H1 (cell line): Measurements from ENCODE around the gene FAM228A. TPM values are rescaled to one million over a fixed set of nuclear protein-coding genes. Genes with fewer than 3 reads are reported as not detected.

Experiments used
- BRCA1 ChIP-seq: IDR thresholded peaks from 2 replicates; pipeline ENCODE4 v1.6.1; 2012; ENCODE audit warnings: low read depth, low read length, improper control_type of control experiment
- CHD7 ChIP-seq: fragments of 300-600 bp; sonication (generic); IDR thresholded peaks from 2 replicates; pipeline ENCODE4 v1.7.1; 2012; ENCODE audit warnings: low read length, moderate library complexity, mild to moderate bottlenecking, inconsistent platforms; ENCODE audit not compliant: insufficient replicate concordance
- CTBP2 ChIP-seq: IDR thresholded peaks from 2 replicates; pipeline ENCODE4 v1.7.0; 2011; ENCODE audit warnings: borderline replicate concordance, mild to moderate bottlenecking, moderate library complexity, mixed read lengths, low read length; ENCODE audit not compliant: insufficient read depth, insufficient read length
- CTCF ChIP-seq, 3 experiments: IDR thresholded peaks; 1 replicate in 2 of 3; 2 replicates in 1 of 3; pipeline versions ENCODE4 v1.5.1 to v1.6.1; 2011; ENCODE audit warnings: low read length in 3 of 3, mild to moderate bottlenecking in 3 of 3, inconsistent platforms in 2 of 3, low read depth in 1 of 3, moderate library complexity in 1 of 3; ENCODE audit not compliant: insufficient read depth in 1 of 3; ENCODE audit errors: control extremely low read depth in 1 of 3
- JUN ChIP-seq: IDR thresholded peaks from 2 replicates; pipeline ENCODE4 v1.6.1; 2011; ENCODE audit warnings: low read depth, mild to moderate bottlenecking, improper control_type of control experiment, low read length
- PHF8 ChIP-seq: fragments of 200-600 bp; sonication (generic); conservative IDR thresholded peaks from 2 replicates; pipeline ENCODE4 v1.7.1; 2012; ENCODE audit warnings: low read depth, mild to moderate bottlenecking, inconsistent platforms, low read length, moderate library complexity
- RAD21 ChIP-seq, 2 experiments: IDR thresholded peaks in 1 of 2; conservative IDR thresholded peaks in 1 of 2; 2 replicates each; pipeline ENCODE4 v1.6.1; 2011; ENCODE audit warnings: low read depth in 2 of 2, low read length in 2 of 2, improper control_type of control experiment in 1 of 2, inconsistent platforms in 1 of 2, mild to moderate bottlenecking in 1 of 2, moderate library complexity in 1 of 2
- RXRA ChIP-seq: IDR thresholded peaks from 2 replicates; pipeline ENCODE4 v1.6.1; 2011; ENCODE audit warnings: low read depth, mild to moderate bottlenecking, low read length, moderate library complexity; ENCODE audit not compliant: insufficient read depth
- polyA plus RNA-seq, 7 experiments: library from polyadenylated mRNA; depleted of rRNA in 3 of 7; stranded (reverse) in 5 of 7; unstranded in 2 of 7; fragments of >200 nt in 5 of 7; fragments of 200-250 nt in 2 of 7; gene quantifications; 1 replicate in 5 of 7; 2 replicates in 1 of 7; 4 replicates in 1 of 7; pipeline versions ENCODE4 v1.2.1 to v1.2.3, GENCODE V29; 2011 to 2013; ENCODE audit warnings: missing spikeins in 2 of 7, mixed read lengths in 2 of 7
- total RNA-seq: library from RNA; stranded (reverse); fragmentation: NEBNext Ultra II Directional; extraction: Animal tissue kit (Norgen Biotek cat#: 25700); gene quantifications from 2 replicates; pipeline ENCODE4 v1.2.1, GENCODE V29; 2021

Gene FAM228A
- total and polyA plus RNA-seq, 2 of the 8 experiments (the other 6 are each of a cell fraction or from before 2014, with no cell fraction given) = not detected

- TF ChIP-seq CHD7 = no peak
- no peak for TF ChIP-seq CTBP2
- TF ChIP-seq BRCA1 = no peak
- TF ChIP-seq CTCF (IDR thresholded peaks at IDR 0.05; ENCODE audit: control extremely low read depth in 1 of 3, insufficient read depth in 1 of 3, low read depth in 1 of 3, low read length in 3 of 3) = no peak
- no peak for TF ChIP-seq JUN
- TF ChIP-seq RXRA = no peak
- TF ChIP-seq PHF8 = no peak
- TF ChIP-seq RAD21 (IDR thresholded peaks at IDR 0.05 in 1 of 2, conservative IDR thresholded peaks at IDR 0.05 in 1 of 2; ENCODE audit: low read depth in 2 of 2, low read length in 2 of 2) = no peak
Measured at GRCh38 chr2:24190503-24190902, 15.7 kb downstream of the FAM228A start (continued).
